ENCODE data around the gene POLR3H.

Gene POLR3H

DNA sequence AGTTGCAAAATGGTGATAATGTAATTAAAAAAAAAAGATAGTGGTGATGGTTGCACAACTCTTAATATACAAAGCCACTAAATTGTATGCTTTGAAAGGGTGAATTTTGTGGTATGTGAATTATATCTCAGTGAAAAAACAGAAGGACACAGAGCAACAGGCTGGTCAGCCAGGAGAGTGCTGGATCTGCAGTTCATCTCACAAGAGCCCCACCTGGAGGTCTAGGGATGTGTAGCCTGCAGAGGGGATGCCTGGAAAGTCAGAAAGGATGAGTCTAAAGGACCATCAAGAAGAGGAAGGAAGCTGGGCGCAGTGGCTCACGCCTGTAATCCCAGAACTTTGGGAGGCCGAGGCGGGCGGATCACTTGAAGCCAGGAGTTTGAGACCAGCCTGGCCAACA is 9.0 kb downstream of the POLR3H start:
- no peak for DNase-seq (ENCODE audit: low spot score)

- DNase-seq (ENCODE audit: low spot score), result no peak
These were observed 10.1 kb downstream of the POLR3H start for GRCh38 chr22:41534219-41534618.

DNA sequence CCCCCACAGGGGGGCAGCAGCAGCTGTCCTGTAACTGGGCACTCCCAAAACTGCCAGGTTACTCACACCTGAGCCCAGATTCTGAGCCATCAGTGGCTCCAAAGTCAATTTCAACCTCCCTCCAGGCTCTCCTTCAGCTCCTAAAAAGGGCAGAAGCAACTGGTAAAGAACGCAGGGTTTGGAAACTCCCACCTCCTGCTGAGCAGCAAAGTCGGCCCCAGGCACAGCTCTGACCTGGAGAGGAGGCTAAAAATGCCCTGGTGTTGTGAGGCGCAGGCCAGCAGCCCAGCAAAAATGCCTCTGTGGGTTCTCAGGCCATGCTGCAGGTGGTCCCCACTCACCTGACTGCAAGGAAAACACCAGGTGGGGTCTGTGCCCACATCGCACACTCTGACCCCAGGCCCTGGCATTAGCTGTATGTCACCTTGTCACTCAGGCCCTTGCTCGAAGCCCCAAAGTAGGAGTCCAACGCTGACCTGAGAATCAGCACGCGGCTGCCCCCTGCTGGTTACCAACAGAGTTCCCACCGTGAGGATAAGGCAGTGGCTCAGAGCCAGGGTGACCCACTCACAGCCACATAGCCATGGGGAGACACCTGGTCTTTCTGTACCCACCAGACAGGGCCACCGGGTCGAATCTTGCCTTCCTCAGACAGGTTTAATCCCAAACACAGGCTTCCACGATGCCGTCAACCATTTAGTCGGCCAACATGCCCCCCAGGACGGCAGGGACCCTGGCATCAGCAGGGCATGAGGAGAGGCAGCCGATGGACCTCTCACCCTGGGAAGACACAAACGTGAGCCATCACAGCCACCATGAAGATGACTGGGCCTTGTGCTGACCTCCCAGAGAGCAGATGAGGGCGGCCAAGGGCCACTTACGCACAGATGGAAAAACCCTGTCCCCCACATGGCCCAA is 11.1 kb downstream of the POLR3H start:
- peak; percentile 76 for DNase-seq (ENCODE audit: low spot score)

GRCh38 chr22:41531715-41532477 is 12.4 kb downstream of the POLR3H start:
- DNase-seq (ENCODE audit: low spot score), result no peak

- no peak for DNase-seq (ENCODE audit: low spot score)
These were observed 13.2 kb downstream of the POLR3H start for GRCh38 chr22:41530890-41531714.

DNA sequence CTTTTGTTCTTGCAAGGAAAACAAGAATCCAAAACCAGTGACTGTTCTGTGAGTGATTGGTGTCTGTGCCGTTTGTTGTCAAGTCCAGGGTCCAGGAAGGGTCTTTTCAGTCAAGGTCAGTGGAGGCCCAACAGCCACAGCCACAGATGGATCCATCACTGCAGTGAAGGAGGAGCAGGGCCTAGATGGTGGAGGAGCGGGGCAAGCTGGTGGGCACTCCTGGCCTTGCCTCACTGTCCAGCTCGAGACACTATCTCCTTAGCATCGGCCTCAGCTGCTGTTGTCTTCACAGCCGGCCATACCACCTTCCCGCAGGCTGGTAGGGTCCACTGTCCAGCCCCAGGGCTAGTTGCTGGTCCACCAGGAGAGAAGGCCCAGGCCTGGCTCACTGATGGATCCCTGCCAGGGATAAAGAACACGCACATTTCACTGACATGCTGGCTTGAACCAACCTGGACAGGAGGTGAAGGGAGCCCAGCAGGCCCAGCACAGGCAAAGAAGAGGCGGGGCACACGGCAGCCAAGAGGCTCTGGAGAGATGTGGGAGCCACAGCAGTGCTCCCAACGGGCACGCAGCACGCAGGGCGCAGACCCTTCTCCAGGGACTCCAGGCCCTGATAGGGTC is 15.2 kb downstream of the POLR3H start:
- no peak for DNase-seq (ENCODE audit: low spot score)

- no peak for DNase-seq (ENCODE audit: low spot score)
These were observed 16.0 kb downstream of the POLR3H start for GRCh38 chr22:41528132-41528766.

DNA sequence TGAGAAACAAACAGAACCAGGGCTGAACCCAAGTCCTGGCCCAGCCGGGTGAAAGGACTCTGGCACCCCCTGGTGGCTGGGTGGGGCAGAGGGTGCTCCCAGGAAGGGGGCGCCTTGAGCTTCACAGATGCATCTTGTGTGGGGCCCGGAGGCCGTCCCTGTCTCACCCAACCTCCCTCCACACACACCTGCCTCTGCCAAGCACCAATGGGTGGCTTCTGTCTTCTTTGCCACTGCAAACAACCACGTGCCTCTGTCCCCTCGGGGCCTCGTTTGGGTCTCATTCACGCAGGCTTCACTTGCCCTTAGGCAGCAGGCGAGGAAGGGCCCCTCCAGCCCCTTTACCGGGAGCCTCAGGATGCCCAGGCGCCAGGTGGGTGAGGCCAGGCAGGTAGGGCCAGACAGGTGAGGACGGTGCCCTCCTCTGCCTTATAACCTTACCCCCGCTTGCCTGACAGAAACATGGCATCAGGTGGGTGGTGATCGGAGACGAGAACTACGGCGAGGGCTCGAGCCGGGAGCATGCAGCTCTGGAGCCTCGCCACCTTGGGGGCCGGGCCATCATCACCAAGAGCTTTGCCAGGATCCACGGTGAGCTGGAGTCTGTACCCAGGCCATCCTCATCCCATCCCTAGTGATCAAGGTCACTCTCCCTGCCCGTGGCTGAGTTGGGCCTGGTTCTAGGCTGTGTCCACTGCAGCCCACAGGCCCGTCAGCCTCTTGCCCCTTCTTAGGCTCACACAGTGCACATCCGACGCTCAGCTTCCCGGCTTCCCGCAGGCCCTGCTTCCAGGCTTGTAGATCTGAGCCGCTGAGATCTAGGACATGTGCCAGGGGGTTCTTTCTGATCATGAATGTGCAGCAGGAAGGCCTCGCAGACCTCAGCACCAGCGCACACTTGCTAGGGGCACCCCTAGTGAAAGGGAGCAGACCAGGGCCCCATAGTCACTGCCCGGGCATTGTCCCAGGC is 17.2 kb downstream of the POLR3H start:
- peak; percentile 85 for DNase-seq (ENCODE audit: low spot score)

GRCh38 chr22:41526226-41526829 is 17.9 kb downstream of the POLR3H start:
- DNase-seq (ENCODE audit: low spot score), result no peak

DNA sequence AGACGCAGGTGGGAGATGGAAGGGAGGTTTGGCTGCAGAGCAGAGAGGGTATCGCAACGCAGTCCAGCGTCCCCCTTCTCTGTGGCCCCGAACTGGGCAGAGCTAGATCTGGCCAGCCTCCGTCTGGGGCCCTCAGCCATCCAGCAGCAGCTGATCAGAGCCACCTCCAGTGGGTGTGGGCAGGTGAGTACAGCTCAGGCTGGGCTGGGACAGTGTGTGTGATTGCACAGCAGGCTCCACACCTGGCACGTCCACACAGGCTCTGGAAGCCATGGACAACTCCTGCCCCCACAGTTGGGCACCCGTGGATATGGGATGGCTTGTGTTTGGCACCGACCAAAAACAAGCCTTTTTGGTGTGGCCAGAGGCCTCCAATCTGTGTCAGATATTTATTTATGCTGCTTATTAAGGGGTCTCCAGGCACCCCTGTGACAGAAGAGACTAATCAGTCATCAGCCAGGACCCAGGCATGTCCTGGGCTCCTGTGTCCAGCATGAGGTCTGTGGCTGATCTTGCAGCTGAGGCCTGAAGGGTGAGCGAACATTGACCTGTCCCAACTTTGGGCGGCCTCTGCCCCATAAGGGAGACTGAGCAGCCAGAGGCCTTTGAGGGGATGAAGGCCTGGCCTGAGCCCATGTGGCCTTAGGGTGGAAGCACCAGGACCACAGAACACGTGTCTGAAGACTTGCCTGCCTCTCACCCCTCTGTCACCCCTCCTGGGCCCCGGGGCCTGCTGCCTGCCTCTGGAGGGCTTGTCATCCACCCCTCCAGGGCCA is 18.6 kb downstream of the POLR3H start:
- no peak for DNase-seq (ENCODE audit: low spot score)

- no peak for DNase-seq (ENCODE audit: low spot score)
These were observed 19.3 kb downstream of the POLR3H start for GRCh38 chr22:41524809-41525449.

- DNase-seq (ENCODE audit: low spot score), result peak; percentile 43
These were observed 20.0 kb downstream of the POLR3H start for GRCh38 chr22:41524251-41524661.

- peak; percentile 66 for DNase-seq (ENCODE audit: low spot score)
These were observed 20.6 kb downstream of the POLR3H start for GRCh38 chr22:41523464-41524221.

- DNase-seq (ENCODE audit: low spot score), result no peak
These were observed 21.5 kb downstream of the POLR3H start for GRCh38 chr22:41522813-41523212.

- DNase-seq (ENCODE audit: low spot score), result no peak
These were observed 23.1 kb downstream of the POLR3H start for GRCh38 chr22:41521126-41521525.

DNA sequence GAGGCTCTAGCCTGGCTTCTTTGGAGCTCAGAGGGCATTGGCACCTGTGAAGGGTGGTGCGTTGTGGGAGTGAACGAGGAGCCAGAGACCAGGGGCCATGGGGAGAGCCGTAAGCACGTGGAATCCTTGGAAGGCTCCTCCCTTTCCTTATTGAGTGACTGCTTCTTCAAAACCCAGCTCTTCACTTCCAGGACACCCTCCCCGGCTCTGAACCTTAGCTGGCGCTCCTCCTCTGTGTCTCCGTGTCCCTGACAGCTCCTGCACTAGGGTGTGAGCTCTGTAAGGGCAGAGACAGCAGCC is 26.3 kb downstream of the POLR3H start:
- DNase-seq (ENCODE audit: low spot score), result no peak

GRCh38 chr22:41517172-41518047 is 26.9 kb downstream of the POLR3H start:
- peak; percentile 88 for DNase-seq (ENCODE audit: low spot score)
